Caco-2 (cell line): ENCODE results near the gene HIP1R. TPM values are rescaled to one million over a fixed set of nuclear protein-coding genes. Genes with fewer than 3 reads are reported as not detected.
A peak's percentile ranks its signal among the peaks of the same experiment; 100 is the strongest.

Experiments
- BruUV-seq: library from RNA; stranded (reverse); fragments of 400-500 nt; replicated peaks from 2 replicates; lab custom pipeline; 2021; lab: Mats Ljungman, UMichigan
- CTCF ChIA-PET: fragments of 300-600 bp; sonication (Branson Sonifier 250); formaldehyde crosslinking; loops from one replicate; lab custom pipeline; 2022; ENCODE audit warnings: antibody characterized with exemption; lab: Charles Lee
- POLR2A ChIA-PET: fragments of 300-600 bp; sonication (Branson Sonifier 250); formaldehyde crosslinking; loops from one replicate; lab custom pipeline; 2022; ENCODE audit warnings: antibody characterized with exemption; lab: Charles Lee
- DNase-seq, 2 experiments: peaks; one replicate each; pipeline versions ENCODE4 v3.0.0 to v3.0.0-alpha.2; 2020 to 2022
- H3K27me3 ChIP-seq: replicated peaks from 2 replicates; pipeline ENCODE4 v1.6.0; 2011; ENCODE audit warnings: low read length; ENCODE audit not compliant: control insufficient read depth, insufficient read depth
- H3K36me3 ChIP-seq: 2 replicates; pipeline ENCODE4 v1.5.1; 2011; ENCODE audit warnings: low read length; ENCODE audit not compliant: control insufficient read depth, insufficient read depth
- H3K4me1 ChIP-seq: fragments of 250-450 bp; sonication (Bioruptor Pico); 2 replicates; pipeline ENCODE4 v1.5.1; 2020; ENCODE audit warnings: mild to moderate bottlenecking
- H3K4me3 ChIP-seq: 2 replicates; pipeline ENCODE4 v1.5.1; 2011; ENCODE audit warnings: low read depth, mild to moderate bottlenecking, control low read depth, low read length
- H3K9me3 ChIP-seq: fragments of 250-450 bp; sonication (Bioruptor Pico); 2 replicates; pipeline ENCODE4 v1.5.1; 2020; ENCODE audit warnings: mild to moderate bottlenecking, moderate library complexity
- H3K27ac Mint-ChIP-seq: one replicate; pipeline ENCODE4 v1.8.0; 2022; ENCODE audit warnings: mixed read lengths; ENCODE audit not compliant: unreplicated experiment
- H3K27me3 Mint-ChIP-seq: one replicate; pipeline ENCODE4 v1.8.0; 2022; ENCODE audit warnings: mixed read lengths; ENCODE audit not compliant: insufficient read depth, unreplicated experiment
- H3K36me3 Mint-ChIP-seq: one replicate; pipeline ENCODE4 v1.8.0; 2022; ENCODE audit warnings: mild to moderate bottlenecking, mixed read lengths; ENCODE audit not compliant: insufficient read depth, unreplicated experiment
- H3K4me1 Mint-ChIP-seq: one replicate; pipeline ENCODE4 v1.8.0; 2022; ENCODE audit warnings: low read depth, mixed read lengths; ENCODE audit not compliant: unreplicated experiment
- H3K4me3 Mint-ChIP-seq: one replicate; pipeline ENCODE4 v1.8.0; 2022; ENCODE audit warnings: mild to moderate bottlenecking, moderate library complexity, mixed read lengths; ENCODE audit not compliant: unreplicated experiment
- H3K9me3 Mint-ChIP-seq: one replicate; pipeline ENCODE4 v1.8.0; 2022; ENCODE audit warnings: mixed read lengths; ENCODE audit not compliant: unreplicated experiment
- CTCF ChIP-seq, 2 experiments: fragments of 200-600 bp in 1 of 2; IDR thresholded peaks; 1 replicate in 1 of 2; 2 replicates in 1 of 2; pipeline versions ENCODE4 v1.5.1 to v1.8.0; 2011 to 2022; ENCODE audit warnings: antibody characterized with exemption in 1 of 2, control low read depth in 1 of 2, inconsistent platforms in 1 of 2, low read depth in 1 of 2, low read length in 1 of 2, mild to moderate bottlenecking in 1 of 2, moderate library complexity in 1 of 2; ENCODE audit not compliant: insufficient read depth in 1 of 2, severe bottlenecking in 1 of 2, unreplicated experiment in 1 of 2
- intact Hi-C: fragments of 100-400 bp; cut with micrococcal nuclease; formaldehyde crosslinking; loops from one replicate; pipeline ENCODE4 v1.10.0; 2022; ENCODE audit not compliant: unreplicated experiment
- total RNA-seq: library from RNA; stranded (reverse); gene quantifications from 2 replicates; pipeline ENCODE4 v1.2.3, GENCODE V29; 2022

Gene HIP1R
- total RNA-seq, 1 experiment from 2014 or later, result 13.8 TPM

- DNase-seq, result peak; percentile 78 to 83
- no peak overlapping the region for H3K27ac Mint-ChIP-seq
These were observed 25.0 kb downstream of the HIP1R start for GRCh38 chr12:122860040-122860853.

GRCh38 chr12:122860854-122861586 lies 25.8 kb downstream of the HIP1R start:
- Histone ChIP-seq H3K4me3 (no peak overlapping the region), H3K9me3 (no peaks in the 10 kb centered on the region), H3K4me1 (peaks cover 8% of the 10 kb centered on the region; the same call in 1 of the 2 replicates), H3K36me3 (no peaks in the 10 kb centered on the region), H3K27me3 (no peaks in the 10 kb centered on the region)
- CTCF ChIA-PET, result interaction anchor here (0.5 to 2.4 kb wide), 8 partner anchors 10 to 377 kb away, joined by 3 to 9 read pairs (median 4); partner anchors contain the start of gene CCDC62
- Mint-ChIP-seq H3K36me3 (peaks cover 33% of the 10 kb centered on the region), H3K4me1 (no peaks in the 10 kb centered on the region), H3K4me3 (no peak overlapping the region), H3K27me3 (no peaks in the 10 kb centered on the region), H3K9me3 (no peaks in the 10 kb centered on the region), H3K27ac (no peak overlapping the region)
- DNase-seq, result no peak
- no peak for TF ChIP-seq CTCF (IDR thresholded peaks at IDR 0.05; ENCODE audit: insufficient read depth in 1 of 2, low read depth in 1 of 2, low read length in 1 of 2, severe bottlenecking in 1 of 2, unreplicated experiment in 1 of 2)
- BruUV-seq, result no TSS peak
- intact Hi-C loops, result loop anchor here (1.0 to 10.0 kb wide), 2 partner anchors 91 to 226 kb away; no protein-coding TSS in a partner anchor
- POLR2A ChIA-PET, result no interaction called here

More at GRCh38 chr12:122860040-122860853, 25.0 kb downstream of the HIP1R start:
- peak; percentile 85 to 93 for TF ChIP-seq CTCF (IDR thresholded peaks at IDR 0.05; ENCODE audit: insufficient read depth in 1 of 2, low read depth in 1 of 2, low read length in 1 of 2, severe bottlenecking in 1 of 2, unreplicated experiment in 1 of 2)
- ChIA-PET CTCF (interaction anchor here (0.6 to 2.4 kb wide), 9 partner anchors 11 to 593 kb away, joined by 3 to 9 read pairs (median 4); partner anchors contain the start of gene CCDC62), POLR2A (no interaction called here)
- H3K4me3 ChIP-seq, result no peak overlapping the region
- intact Hi-C loops, result loop anchor here (1.0 to 10.0 kb wide), 2 partner anchors 92 to 225 kb away; no protein-coding TSS in a partner anchor
- H3K36me3 ChIP-seq, result no peaks in the 10 kb centered on the region
- Mint-ChIP-seq H3K27me3 (no peaks in the 10 kb centered on the region), H3K4me1 (no peaks in the 10 kb centered on the region), H3K4me3 (no peak overlapping the region), H3K9me3 (no peaks in the 10 kb centered on the region), H3K36me3 (peaks cover 26% of the 10 kb centered on the region)
- no peaks in the 10 kb centered on the region for H3K9me3 ChIP-seq
- H3K27me3 ChIP-seq, result no peaks in the 10 kb centered on the region
- no TSS peak for BruUV-seq
- H3K4me1 ChIP-seq, result peaks cover 8% of the 10 kb centered on the region; the same call in 1 of the 2 replicates

GRCh38 chr12:122861587-122861970 lies 26.3 kb downstream of the HIP1R start:
- Histone ChIP-seq H3K36me3 (no peaks in the 10 kb centered on the region), H3K4me1 (peaks cover 8% of the 10 kb centered on the region; the same call in 1 of the 2 replicates), H3K9me3 (no peaks in the 10 kb centered on the region), H3K27me3 (no peaks in the 10 kb centered on the region), H3K4me3 (no peak overlapping the region)
- POLR2A ChIA-PET, result no interaction called here
- CTCF ChIA-PET, result interaction anchor here (0.5 to 2.4 kb wide), 2 partner anchors 91 to 110 kb away, joined by 5 to 6 read pairs; no protein-coding TSS in a partner anchor
- intact Hi-C loops, result loop anchor here (10.0 kb wide), 1 partner anchor 227 kb away; no protein-coding TSS in a partner anchor
- Mint-ChIP-seq H3K27ac (no peak overlapping the region), H3K36me3 (peaks cover 30% of the 10 kb centered on the region), H3K9me3 (no peaks in the 10 kb centered on the region), H3K4me1 (no peaks in the 10 kb centered on the region), H3K4me3 (no peak overlapping the region), H3K27me3 (no peaks in the 10 kb centered on the region)
- TF ChIP-seq CTCF (IDR thresholded peaks at IDR 0.05; ENCODE audit: insufficient read depth in 1 of 2, low read depth in 1 of 2, low read length in 1 of 2, severe bottlenecking in 1 of 2, unreplicated experiment in 1 of 2), result no peak
- no peak for DNase-seq
- no TSS peak for BruUV-seq
